ENCODE measurements around the gene ABCB9. TPM values are rescaled to one million over a fixed set of nuclear protein-coding genes. Genes with fewer than 3 reads are reported as not detected.

ABCB9 gene
- total and polyA plus RNA-seq, 2 of the 8 experiments (the other 6 are each of a cell fraction or from before 2014, with no cell fraction given): 3.8 to 8.0 TPM

- TF ChIP-seq CHD7 (IDR thresholded peaks at IDR 0.05; ENCODE audit: insufficient replicate concordance, low read length) (no peak), SP2 (IDR thresholded peaks at IDR 0.05; ENCODE audit: low read length) (no peak)
Measured at GRCh38 chr12:122927756-122928403, 38.4 kb downstream of the ABCB9 start (continued).

All from H1 (cell line).